Liver (tissue), 3 donors: Measurements from ENCODE around the gene LYPD5.

ENCODE experiments used
- FOXA1 ChIP-seq: IDR thresholded peaks from 2 replicates; pipeline ENCODE4 v1.6.1; 2016; ENCODE audit warnings: antibody characterized with exemption
- HNF4A ChIP-seq, 2 donors: conservative IDR thresholded peaks; 2 replicates each; pipeline ENCODE4 v1.6.1; 2016; ENCODE audit warnings: antibody characterized with exemption in 2 of 2, mild to moderate bottlenecking in 2 of 2
- RAD21 ChIP-seq, 2 donors: IDR thresholded peaks; 2 replicates each; pipeline ENCODE4 v1.6.1; 2016; ENCODE audit warnings: antibody characterized with exemption in 2 of 2, mild to moderate bottlenecking in 2 of 2
- TF ChIP-seq, protein P1 (sequence below): fragments of 150-350 bp; IDR thresholded peaks from 2 replicates; pipeline ENCODE4 v1.5.1; 2017; ENCODE audit warnings: improper control_type of control experiment, low read depth, low read length; ENCODE audit not compliant: missing input control
- donor health status: healthy.
- donor health status: healthy.

DNA sequence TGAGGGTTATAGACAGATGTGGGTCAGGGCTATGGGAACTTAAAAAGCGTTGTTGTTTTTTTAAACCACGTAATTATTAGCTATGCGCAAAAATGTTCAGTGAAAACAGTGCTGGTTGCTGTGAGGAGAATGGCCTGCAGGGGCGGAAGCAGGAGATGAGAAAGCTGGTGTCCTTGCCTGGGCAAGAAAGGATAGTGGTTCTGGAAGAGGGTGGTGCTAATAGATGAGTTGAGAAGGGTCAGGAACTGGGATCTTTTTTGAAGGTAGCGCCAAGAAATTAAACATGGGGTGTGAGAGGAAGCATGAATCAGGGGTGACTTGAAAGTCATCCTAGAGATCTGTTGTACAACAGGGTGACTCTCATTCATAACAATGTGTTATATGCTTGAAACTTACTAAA is 42.7 kb downstream of the LYPD5 start:
- TF ChIP-seq, protein P1, sequence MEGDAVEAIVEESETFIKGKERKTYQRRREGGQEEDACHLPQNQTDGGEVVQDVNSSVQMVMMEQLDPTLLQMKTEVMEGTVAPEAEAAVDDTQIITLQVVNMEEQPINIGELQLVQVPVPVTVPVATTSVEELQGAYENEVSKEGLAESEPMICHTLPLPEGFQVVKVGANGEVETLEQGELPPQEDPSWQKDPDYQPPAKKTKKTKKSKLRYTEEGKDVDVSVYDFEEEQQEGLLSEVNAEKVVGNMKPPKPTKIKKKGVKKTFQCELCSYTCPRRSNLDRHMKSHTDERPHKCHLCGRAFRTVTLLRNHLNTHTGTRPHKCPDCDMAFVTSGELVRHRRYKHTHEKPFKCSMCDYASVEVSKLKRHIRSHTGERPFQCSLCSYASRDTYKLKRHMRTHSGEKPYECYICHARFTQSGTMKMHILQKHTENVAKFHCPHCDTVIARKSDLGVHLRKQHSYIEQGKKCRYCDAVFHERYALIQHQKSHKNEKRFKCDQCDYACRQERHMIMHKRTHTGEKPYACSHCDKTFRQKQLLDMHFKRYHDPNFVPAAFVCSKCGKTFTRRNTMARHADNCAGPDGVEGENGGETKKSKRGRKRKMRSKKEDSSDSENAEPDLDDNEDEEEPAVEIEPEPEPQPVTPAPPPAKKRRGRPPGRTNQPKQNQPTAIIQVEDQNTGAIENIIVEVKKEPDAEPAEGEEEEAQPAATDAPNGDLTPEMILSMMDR, result no peak
- TF ChIP-seq RAD21 (IDR thresholded peaks at IDR 0.05) (no peak), HNF4A (conservative IDR thresholded peaks at IDR 0.05) (no peak), FOXA1 (no peak)
